B cell (primary cell): ENCODE results near the gene UBE2J2.

Experiments
- CTCF ChIP-seq: fragments of 200-600 bp; IDR thresholded peaks from one replicate; pipeline ENCODE4 v1.8.0; 2022; ENCODE audit warnings: antibody characterized with exemption, mild to moderate bottlenecking
- EZH2 ChIP-seq: IDR thresholded peaks from 2 replicates; pipeline ENCODE4 v1.6.1; 2012; ENCODE audit warnings: borderline replicate concordance, low read depth, mild to moderate bottlenecking, moderate library complexity, low read length; ENCODE audit not compliant: insufficient read depth, poor library complexity, severe bottlenecking

DNA sequence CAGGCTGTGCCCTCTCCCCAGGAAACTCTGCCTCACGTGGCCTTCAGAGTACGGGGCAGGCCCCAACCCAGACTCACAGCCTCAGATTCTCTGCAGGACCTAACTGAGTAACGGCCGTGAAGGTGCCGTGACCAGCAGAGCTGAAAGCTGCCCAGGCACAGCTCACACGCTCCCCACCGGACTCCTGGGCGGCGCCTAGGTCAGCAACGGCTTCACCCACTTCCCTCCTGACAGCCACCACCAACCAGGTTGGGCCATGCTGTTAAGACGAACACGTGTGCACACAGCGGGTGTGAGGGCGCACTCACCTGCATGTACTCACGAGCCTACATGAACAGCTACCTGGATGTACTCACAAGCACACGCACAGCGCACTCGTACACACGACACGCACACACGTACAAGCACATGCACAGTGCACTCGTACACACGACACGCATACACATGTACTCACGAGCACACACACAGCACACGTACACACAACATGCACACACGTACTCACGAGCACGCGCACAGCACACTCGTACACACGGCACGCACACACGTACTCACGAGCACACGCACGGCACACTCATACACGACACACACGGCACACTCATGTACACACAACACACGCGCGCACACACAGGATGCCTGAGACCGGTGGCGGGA, 51.0 kb downstream of the UBE2J2 start:
- TF ChIP-seq EZH2 (no peak), CTCF (no peak)
